ENCODE data around the gene WDR76.
A peak's percentile ranks its signal among the peaks of the same experiment; 100 is the strongest.

WDR76 gene

DNA sequence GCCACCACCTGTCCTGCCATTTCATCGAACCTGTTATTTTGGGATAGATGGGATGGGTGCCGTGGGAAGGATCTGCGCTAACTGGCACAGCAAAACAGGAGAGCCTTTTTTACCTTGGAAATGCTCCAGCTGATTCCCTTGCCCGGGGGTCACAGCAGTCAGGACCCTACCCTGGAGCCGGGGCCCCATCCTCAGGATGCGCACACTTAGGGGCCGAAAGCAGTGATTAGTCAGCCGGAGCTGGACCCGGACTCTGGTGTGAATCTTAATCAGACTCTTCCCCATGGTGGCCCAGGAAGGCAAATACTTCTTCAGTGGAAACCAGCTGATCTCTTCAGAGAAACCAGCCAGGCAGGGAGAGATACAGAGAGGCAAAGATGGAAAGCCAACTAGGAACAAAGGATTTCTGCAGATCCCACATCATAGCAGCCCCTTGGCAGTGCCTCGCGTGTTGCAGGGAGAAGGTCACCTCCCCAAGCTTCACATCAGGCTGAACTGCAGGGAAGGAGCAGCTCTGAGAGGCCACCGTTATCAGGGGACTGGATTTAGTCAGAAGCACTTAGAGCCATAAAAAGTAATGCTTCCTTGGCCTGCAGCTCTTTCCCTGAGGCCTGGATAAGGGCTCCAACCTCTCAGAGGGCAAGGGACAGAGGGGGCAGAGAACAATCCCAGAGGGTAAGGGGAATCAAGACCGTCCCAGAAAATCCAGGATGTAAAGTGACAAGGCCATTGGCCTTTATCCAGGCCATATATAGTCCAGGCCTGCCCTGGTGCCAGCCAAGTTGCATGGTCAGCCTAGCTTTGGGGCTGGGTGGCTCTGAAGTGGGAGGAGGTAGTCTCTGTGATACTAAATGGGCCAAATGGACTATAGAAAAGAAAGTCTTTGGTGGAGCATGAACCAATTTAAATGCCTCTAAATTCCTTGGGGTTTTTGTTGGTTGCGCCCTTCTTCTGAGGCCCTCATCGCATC is 52.9 kb downstream of the WDR76 start:
- DNase-seq (ENCODE audit: low read depth), result no peak

- no peak for DNase-seq (ENCODE audit: low read depth)
Measured at GRCh38 chr15:43880406-43881194, 53.8 kb downstream of the WDR76 start.

DNA sequence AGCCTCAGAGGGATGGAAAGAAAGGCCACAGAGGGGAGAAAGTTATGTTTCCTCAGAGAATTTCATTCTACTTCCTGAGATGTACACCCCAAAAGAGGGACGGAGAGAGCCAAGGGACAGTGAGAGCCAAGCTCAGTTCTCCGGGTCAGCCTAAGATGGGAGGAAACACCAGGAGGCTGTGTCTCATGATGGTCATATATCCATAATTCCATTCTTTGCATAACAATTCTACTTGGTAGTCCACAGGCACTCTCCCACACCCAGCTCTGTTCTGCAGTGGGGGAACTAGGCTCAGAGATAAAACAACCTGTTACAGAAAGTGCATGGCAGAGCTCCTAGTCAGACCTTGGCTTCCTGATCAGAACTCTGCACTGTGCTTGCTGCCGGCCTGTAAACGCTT is 54.4 kb downstream of the WDR76 start:
- DNase-seq (ENCODE audit: low read depth), result no peak

GRCh38 chr15:43881944-43882343 is 55.1 kb downstream of the WDR76 start:
- no peak for DNase-seq (ENCODE audit: low read depth)

DNA sequence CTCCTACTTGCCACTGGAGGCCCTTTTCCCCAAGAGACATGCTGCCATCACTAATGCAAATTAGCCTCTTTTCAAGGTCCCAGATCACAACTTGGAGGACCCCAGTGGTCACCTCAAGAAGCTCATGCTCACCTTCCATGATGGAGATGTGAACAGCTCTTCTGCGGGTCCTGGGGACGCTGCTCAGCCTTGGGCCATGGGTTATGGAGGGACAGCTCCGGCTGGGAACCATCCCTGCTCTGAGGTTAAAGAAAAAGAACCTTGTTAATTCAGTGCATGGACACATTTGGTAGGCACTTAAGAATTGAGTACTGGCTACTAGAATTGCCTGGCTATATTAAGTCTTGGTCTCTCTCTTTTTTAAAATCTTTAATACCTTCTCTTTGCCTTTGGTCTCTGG is 56.8 kb downstream of the WDR76 start:
- DNase-seq (ENCODE audit: low read depth), result no peak

- DNase-seq (ENCODE audit: low read depth), result no peak
Measured at GRCh38 chr15:43886558-43886957, 59.8 kb downstream of the WDR76 start.

DNA sequence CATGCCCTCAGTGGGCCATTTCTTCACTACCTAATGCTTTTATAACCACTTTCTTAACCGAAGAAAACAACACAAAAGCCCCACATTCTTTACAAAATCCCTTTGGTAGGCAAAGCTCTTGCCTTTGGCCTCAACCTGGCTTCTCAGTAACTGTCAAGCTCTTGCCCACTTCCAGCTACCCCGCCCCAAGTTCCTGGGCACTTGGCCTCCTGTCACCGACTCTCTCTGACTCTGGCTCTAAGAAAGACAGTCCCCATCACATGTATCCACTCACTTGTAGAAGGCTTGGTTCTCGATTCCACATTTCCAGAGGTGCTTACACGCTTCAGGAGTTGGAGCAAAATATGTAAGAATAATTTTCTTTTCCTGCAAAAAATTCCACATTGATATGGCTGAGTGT is 61.1 kb downstream of the WDR76 start:
- no peak for DNase-seq (ENCODE audit: low read depth)

GRCh38 chr15:43889042-43889441 is 62.2 kb downstream of the WDR76 start:
- DNase-seq (ENCODE audit: low read depth), result no peak

DNA sequence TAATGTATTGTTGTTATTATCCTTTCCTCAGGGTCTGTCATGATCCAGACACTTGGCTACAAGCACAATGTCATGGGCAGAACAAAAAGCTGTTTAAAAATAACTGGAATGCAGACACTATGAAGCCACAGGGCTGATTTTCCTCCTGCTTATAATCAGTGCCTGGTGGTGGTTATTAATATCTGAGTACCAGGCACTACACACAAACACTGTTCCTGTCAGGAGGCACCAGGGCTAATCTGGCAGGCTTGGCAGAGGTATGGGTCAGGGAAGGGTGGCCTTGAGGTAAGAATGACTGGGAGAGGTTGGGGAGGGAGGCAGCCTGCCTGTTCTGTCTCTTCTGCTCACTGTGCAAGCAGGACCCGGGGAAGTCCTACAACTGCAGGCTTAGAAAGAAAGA is 67.2 kb downstream of the WDR76 start:
- no peak for DNase-seq (ENCODE audit: low read depth)

- no peak for DNase-seq (ENCODE audit: low read depth)
Measured at GRCh38 chr15:43895586-43895985, 68.8 kb downstream of the WDR76 start.

- DNase-seq (ENCODE audit: low read depth), result no peak
Measured at GRCh38 chr15:43896543-43896942, 69.7 kb downstream of the WDR76 start.

GRCh38 chr15:43898891-43899290 is 72.1 kb downstream of the WDR76 start:
- no peak for DNase-seq (ENCODE audit: low read depth)

GRCh38 chr15:43899928-43900327 is 73.1 kb downstream of the WDR76 start:
- DNase-seq (ENCODE audit: low read depth), result no peak

DNA sequence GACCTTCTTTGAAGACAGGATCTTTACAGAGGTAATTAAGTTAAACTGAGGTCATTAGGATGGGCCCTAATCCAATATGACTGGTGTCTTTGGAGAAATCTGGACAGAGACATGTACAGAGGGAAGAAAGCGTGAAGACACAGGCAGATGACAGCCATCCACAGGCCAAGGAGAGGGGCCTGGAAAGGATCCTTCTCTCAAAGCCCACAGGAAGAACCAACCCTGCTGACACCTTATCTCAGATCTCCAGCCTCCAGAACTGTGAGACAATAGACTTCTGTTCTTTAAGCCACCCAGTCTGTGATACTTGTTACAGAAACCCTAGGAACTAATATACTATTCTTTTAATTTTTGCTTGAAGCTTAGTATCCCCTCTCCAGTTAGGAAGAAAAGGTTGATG is 74.2 kb downstream of the WDR76 start:
- no peak for DNase-seq (ENCODE audit: low read depth)

GRCh38 chr15:43901495-43901894 is 74.7 kb downstream of the WDR76 start:
- DNase-seq (ENCODE audit: low read depth), result no peak

GRCh38 chr15:43903864-43904290 is 77.1 kb downstream of the WDR76 start:
- DNase-seq (ENCODE audit: low read depth), result no peak

DNA sequence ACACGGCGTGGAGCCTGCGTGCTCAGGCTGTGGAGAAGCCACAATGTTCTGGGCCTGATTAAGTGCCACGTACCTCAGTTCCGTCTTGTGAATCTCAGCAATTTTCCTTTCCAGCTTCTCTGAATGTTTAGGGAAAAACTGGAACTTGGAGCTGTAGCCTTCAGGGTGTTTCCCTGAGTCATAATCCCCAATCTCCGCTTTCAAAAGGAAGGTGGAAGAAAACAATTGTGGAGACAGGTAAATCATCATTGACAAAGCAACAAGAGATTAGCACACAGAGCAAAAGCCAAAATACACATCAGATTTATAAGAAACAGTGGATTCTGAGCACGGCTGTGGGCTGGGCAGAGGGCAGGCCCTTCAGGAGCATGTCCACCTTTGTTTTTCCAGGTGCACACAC is 79.0 kb downstream of the WDR76 start:
- no peak for DNase-seq (ENCODE audit: low read depth)

GRCh38 chr15:43908516-43909050 is 81.8 kb downstream of the WDR76 start:
- DNase-seq (ENCODE audit: low read depth), result no peak

DNA sequence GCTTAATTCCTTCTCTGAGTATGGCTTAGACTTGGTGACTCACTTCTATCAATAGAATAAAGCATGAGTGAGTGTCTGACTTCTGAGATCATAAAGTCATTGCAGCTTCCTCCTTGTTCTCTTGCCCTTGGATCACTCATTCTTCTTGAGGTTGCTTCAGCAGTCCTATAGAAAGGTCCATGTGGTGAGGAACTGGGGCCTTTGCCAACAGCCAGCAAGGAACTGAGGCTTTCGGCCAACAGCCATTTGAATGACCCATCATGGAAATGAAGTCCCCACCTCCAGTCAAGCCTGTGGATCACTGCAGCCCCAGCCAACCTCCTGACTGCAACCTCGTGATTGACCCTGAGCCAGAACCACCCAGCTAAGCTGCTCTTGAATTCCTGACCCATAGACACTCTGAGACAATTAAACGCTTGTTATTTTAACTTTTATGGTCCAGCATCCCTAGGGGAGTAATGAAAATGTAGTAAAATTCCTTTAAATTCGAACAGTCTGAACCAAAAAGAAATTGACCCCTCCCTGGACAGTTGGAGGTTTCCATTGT is 84.5 kb downstream of the WDR76 start:
- peak; percentile 89 for DNase-seq (ENCODE audit: low read depth)

- no peak for DNase-seq (ENCODE audit: low read depth)
Measured at GRCh38 chr15:43912208-43912607, 85.4 kb downstream of the WDR76 start.

DNA sequence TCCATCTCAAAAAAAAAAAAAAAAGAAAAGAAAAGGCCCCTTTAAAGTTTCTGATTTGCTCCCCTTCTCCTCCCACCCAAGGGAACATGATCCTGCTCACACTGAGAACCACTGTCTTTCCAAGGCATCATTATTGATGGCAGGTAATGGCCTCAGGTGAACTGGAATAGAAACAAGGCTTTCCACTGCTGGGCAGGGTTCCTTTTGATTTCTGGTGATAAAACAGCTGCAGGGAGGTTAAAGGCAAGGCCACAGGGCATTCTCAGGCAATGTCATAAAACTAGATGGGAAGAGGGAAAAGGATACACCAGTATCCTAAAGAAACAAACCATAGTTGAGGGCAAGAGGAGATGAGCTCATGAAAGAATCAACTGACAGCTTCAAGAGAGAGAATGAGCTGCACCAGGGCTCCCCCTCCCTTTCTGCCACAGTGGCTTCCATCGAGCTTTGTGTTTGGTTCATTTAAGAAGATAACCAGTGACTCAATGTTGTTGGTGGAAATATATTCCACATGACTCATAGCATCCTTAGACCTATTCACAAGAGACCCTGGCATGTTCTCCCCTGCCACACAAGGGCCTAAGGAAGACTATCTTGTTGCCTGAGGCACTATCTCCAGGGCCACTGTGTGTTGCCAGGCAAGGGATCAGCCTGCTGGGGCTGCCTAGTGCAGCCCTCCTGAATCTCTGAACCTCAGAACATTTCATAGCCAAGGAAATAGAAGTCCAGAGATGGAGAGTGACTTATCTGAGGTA is 86.4 kb downstream of the WDR76 start:
- DNase-seq (ENCODE audit: low read depth), result peak; percentile 97

DNA sequence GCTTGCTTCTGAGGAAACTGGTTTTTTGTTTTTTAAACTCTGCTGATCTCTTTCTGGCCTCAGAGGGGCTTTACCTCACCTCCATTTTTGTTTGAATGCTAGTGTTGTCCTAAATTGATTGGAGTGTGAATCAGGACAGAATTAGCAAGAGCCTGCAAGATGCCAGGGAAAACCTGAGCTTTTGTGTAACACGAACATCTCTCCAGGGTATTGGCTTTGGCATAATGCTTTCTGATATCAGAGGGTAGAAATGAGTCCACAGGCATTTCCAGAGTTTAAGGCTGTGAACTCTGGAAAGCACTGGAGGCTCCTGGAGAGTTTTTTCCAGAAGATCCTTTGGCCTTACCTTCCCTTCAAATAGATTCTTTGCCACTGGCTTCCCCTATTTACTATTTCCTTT is 87.1 kb downstream of the WDR76 start:
- DNase-seq (ENCODE audit: low read depth), result no peak
